A549 (cell line): ENCODE measurements around the gene ABCB11.

Experiments used
- EP300 ChIP-seq, 2 experiments: fragments of >200 bp; sonication (Bioruptor Twin); formaldehyde crosslinking; IDR thresholded peaks; 2 replicates in 1 of 2; 3 replicates in 1 of 2; pipeline ENCODE4 v1.6.1; 2016 to 2017
- HDAC2 ChIP-seq: fragments of 200-600 bp; sonication (generic); IDR thresholded peaks from 2 replicates; pipeline ENCODE4 v1.6.1; 2016
- JUNB ChIP-seq: fragments of >200 bp; sonication (Bioruptor Twin); formaldehyde crosslinking; IDR thresholded peaks from 2 replicates; pipeline ENCODE4 v1.6.1; 2016
- MYC ChIP-seq: IDR thresholded peaks from 2 replicates; pipeline ENCODE4 v1.6.1; 2012; ENCODE audit warnings: mild to moderate bottlenecking, inconsistent platforms, low read length, improper control_type of control experiment, borderline replicate concordance

GRCh38 chr2:169009865-169010579 is 21.1 kb downstream of the ABCB11 start:
- TF ChIP-seq EP300 (IDR thresholded peaks at IDR 0.05) (no peak), HDAC2 (no peak), MYC (no peak), JUNB (no peak)
